ENCODE measurements around the gene PPP3CB.

The PPP3CB gene

DNA sequence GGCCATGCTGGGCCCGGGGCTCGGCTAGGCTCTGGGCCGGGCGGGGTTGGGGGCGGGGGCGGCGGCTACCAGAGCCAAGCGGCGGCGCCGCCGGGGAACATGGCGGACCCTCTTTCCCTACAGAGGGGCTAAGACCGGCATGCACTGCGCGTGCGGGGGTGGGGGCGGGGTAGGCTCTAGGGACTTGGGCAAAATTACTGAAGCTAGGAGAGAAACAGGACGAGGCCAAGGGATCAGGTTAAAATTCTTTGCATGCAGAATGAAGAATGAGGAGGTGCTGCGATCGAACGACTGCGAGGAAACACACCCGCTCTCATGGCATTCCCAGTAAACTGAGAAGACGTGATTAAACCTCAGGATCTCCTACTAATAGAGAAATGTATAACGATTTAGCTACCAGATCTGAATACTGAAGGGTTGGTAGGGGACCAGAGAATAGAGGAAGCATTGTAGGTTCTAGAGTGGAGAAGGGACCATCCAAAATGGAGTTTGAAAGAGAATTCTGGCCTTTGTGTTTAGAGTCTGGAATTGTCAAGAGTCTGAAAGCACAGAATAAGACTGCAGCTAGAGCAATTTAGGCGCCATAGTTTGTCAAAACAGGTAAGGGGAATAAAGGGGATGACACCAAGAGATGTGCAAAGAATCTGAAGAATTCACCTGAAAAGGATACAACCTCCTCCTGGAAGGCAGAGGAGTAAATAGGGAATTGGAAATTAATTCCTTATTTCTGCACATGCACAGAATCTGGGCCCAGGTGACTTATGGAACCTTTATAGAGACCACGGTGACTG, at the start of gene PPP3CB:
PPP3CB (minus strand) TSS at position 141 of the 791 bp plus-strand sequence; CDS start at position 6, 135 bp downstream.
- DNase-seq = peak; percentile 95

DNA sequence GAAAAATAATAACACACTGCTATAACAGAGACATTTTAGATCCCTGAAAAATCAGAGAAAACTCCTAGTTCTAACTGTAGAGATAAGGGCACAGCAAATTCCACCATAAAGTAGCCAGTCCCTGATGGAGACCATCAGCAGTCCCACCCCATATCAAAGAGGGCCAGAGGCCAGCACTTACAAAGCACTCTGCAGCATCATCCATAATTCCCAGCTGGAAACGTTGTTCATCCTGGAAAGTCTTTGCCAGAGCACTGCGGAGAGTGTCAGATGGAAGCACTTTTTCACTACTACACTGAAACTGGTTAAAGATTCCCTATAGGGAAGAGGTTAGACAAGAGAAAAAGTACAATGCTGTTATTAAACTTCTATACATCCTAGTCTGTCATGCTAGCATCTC, 49.5 kb upstream of the PPP3CB start:
- no peak for DNase-seq

DNA sequence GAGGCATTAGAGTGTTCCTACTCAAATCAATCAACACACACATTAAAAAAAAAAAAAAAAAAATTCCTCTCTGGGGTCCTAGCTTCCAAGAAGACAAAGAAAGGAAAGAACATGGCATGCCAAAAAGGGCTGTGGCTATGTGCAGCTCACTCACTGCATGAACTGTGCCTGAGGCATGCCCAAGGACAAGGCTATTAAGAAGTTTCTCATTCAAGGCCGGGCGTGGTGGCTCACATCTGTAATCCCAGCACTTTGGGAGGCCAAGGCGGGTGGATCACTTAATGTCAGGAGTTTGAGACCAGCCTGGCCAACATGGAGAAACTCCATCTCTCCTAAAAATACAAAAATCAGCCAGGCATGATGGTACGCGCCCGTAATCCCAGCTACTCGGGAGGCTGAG, 41.9 kb upstream of the PPP3CB start:
- no peak for DNase-seq

DNA sequence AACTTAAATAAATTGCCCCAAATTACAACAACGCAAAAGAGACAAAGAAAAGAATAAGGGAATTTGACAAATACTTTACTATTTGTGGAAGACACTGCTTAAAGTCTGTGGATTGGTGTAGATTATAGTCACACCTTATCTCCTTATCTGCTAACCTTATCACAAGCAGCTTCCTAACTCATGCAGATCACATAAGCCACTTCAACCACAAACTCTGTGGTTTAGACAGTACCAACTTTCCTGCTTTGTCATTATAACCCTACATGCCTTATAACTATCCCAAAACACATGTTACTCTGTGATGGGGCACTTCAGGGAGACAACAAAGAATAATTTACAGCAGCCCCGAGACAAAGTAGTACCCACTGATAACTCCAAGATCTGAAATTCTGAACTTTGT, 41.5 kb upstream of the PPP3CB start:
- DNase-seq = no peak

DNA sequence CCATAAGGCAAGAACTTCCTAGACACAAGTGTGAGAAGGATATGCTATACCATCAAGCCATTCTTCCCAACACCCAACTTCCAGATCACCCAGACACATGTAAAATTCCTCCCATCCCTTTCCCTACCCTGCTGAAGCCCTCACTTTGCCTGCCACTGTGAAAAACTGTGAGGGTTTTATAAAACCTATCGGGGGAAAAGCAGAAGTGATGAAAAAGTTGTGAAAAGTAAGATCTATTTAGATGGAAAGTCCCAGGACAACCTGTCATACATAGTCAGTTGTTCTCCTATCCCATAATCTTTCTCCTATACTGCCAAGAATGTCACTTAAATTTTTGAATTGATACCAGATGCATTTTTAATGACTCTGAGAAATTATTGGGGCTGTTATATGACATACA, 39.0 kb upstream of the PPP3CB start:
- no peak for DNase-seq

DNA sequence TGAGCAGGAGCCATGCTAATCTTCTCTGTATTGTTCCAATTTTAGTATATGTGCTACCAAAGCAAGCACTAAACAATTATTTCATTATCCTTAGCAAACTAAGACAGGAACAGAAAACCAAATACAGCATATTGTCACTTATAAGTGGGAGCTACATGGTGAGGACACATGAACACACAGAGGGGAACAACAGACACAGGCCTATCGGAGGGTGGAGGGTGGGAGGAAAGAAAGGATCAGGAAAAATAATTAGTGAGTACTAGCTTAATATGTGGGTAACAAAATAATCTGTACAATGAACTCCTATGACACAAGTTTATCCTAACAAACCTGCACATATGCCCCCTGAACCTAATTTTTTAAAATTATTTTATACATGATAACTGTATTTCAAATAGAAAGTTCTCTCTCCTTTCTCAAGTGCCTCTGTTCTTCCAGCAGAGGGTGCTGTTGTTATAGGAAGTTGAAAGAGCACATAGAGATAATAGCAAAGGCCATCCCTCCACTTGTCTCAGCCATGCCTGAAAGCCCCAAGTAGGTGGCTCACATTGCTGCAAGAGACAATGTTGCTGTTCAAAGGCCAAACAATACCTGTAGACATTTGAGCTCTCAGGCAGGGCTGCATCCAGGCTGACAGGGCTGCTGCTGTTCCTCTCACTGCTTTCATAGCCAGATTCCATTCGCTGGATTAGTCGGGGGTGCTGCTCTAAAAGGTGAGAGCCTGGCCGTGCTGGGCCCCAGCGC, 33.4 kb upstream of the PPP3CB start:
- peak; percentile 31 for DNase-seq

DNA sequence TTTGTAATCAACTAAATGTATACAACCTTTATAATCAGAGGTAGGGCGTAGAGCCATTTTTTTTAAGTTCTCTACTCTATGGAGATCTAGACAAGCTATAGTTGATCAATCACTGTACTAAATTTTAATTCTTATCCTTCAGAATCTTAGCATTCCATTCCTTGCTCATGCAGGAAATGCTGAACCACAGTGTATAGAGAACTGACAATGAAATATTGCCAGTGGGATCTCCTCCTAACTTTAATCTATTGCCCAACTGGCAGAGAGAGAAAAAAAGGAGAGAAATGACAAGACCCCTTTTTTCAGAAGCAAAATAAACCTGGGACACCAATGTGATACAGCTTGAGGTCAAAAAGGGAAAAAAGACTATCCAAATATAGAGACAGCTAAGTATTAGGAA, 26.4 kb upstream of the PPP3CB start:
- DNase-seq = no peak

DNA sequence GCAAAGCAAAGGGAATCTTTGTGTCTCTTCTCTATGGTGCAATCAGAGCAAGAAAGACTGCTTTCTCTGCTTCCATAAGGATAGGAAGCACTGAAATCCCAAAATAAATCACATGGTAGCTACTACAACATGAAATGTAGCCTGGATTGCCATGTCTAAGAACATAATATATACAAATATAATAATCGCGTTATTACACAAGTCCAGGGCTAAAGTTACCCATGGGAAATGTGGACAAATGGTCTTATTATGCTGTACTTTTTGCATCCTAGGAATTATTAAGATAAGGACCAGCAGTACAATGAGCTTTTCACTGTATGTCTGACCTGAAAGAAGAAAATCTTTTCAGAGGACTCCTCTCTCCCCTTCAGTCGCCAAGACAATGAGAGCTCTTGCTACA, 23.5 kb upstream of the PPP3CB start:
- no peak for DNase-seq

DNA sequence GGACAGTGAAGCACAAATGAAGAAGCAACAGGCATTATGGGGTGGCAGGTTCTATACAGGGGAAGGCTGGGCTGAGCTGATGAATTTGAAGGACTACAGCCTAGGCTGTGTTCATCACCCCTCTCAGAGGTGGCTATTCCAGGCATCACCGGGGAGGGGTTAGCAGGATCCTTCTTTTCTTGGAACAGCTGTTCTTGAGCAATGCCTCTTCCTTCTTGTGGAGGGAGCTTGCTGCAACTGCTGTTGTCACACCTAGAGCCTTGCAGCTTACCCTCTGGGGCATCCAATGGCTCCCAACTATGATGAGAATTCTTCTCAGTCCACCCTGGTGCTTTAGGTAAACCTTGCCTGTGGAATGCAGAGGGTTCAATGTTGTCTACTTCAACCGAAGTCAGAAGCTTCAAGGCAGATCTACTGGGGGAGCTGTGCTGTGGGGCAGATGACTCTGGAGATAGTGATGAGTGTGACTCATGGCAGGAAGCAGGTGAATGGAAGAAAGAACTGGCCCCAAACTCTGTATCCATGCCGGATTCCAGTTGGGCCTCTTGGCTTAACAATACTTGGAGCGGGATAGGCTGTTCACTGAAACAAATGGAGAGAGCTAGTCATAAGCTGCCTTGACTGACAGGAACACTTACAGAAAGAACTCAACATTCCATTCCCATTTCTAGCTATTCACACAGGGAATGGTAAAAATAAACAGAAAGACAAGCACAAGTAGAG, 21.5 kb upstream of the PPP3CB start:
- DNase-seq = no peak

DNA sequence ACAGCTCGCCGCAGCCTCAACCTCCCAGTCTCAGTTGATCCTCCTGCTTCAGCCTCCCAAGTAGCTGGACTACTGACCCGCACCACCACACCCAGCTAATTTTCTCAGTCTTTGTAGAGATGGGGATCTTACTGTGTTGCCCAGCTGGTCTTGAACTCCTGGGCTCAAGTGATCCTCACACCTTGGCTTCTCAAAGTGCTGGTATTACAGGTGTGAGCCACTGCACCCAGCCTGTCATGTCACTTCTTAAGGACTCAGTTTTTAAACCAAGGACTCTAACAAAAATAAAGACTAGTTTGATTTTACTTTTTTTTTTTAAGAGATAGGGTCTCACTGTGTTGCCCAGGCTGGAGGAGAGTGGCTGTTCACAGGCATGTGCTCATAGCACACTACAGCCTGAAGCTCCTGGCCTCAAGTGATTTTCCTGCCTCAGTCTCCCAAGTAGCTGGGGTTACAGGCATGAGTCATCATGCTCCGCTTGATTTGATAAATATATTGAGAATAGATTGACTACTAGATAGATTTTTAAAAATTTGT, 16.5 kb upstream of the PPP3CB start:
- no peak for DNase-seq

DNA sequence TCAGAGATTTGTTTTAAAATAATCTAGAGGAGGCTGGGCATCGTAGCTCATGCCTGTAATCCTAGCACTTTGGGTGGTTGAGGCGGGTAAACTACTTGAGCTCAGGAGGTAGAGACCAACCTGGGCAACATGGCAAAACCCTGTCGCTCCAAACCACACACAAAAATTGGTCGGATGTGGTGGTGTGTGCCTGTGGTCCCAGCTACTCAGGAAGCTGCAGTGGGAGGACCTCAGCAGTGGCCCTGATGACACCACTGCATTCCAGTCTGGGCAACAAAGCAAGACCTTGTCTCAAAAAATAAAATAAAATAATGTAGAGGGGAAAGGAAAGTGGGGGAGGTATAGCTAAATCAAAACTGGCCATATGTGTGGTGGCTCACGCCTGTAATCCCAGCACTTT, 13.9 kb upstream of the PPP3CB start:
- no peak for DNase-seq

DNA sequence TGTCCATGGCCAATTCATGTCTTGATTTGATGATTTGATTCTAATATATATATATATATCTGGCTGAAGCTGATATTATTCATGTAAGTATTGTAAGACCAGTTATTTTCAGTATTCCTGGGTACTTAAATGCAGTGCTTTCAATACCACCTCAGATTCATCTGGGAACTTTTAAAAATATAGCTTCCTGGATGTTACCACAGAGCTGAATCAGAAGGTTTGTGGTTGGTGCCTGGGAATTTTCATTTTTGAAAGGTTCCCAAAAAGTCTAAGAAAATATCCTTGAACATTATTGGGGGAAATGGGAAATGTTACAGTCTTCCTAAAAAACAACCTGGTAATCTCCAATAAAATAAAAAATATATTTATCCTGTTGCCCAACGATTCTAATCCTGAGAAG, 10.7 kb upstream of the PPP3CB start:
- no peak for DNase-seq

DNA sequence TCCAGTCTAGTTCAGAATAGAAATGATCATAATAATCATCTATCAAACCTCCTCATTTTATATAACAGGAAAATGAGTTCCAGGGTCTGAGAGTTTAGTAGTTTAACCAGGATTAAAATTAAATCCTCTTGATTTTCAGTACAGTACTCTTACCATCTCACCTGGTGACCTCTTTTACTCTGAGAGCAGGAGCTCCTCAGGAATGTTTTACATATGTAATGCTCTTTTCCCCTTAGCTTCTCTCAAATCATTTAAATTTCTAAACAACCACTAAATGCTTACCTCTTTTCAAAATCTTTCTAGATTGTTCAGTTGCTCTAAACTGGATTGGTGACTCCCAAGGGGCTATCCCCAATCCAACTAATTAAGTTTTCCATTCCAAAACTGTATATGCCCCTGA, 10.2 kb upstream of the PPP3CB start:
- DNase-seq = no peak

DNA sequence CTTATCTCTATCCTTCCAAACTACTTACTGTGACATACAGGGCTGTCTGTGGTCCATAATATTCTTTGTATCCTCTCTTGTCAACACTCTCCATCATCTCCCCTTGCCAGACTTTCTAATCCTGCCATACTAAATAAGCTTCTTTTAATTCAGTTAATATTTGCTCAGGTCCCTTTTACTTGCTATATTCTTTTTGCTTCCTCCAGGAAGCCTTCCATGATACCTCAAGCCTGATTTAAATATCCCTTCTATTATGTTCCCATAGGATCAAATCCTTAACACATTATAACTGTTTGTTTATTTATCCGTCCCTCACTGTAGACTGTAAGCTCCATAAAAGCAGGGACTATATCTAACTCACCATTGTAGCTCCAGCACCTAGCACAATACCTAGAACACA, 7.2 kb upstream of the PPP3CB start:
- no peak for DNase-seq

DNA sequence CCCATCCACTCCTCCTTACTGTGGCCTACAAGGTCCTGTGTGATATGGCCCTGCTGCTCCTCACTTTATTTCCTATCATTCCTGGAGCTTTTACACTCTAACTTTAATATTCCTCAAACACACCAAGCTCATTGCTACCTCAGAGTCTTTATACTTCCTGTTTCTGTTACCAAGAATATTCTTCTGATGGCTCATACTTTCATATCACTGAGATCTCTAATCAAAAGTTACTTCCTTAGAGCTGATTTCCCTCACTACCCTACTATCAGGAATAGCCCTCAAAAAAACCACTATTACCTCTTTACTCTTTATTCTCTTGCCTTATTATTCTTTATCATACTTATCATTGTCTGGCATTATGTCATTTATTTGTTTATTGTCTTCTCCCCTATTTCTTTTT, 5.8 kb upstream of the PPP3CB start:
- no peak for DNase-seq

DNA sequence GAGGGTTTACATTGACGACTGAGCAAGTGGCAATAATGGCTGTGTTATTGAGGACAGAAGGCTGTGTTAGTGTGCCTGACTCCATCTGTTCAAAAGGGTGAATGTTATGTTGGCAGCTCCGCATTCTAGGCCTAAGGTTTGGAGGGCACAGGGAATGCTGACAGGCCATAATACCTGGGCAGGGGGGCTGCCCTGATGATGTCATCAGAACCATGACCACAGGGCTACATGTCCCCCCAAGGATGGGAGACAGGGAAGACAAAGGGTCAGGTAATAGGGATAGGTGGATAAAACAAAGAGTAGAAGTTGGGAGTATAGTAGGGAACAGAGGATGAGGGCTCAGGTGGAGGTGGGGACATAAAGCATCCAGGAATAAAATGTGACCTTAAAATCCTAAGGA, 1.8 kb upstream of the PPP3CB start:
- DNase-seq = no peak

DNA sequence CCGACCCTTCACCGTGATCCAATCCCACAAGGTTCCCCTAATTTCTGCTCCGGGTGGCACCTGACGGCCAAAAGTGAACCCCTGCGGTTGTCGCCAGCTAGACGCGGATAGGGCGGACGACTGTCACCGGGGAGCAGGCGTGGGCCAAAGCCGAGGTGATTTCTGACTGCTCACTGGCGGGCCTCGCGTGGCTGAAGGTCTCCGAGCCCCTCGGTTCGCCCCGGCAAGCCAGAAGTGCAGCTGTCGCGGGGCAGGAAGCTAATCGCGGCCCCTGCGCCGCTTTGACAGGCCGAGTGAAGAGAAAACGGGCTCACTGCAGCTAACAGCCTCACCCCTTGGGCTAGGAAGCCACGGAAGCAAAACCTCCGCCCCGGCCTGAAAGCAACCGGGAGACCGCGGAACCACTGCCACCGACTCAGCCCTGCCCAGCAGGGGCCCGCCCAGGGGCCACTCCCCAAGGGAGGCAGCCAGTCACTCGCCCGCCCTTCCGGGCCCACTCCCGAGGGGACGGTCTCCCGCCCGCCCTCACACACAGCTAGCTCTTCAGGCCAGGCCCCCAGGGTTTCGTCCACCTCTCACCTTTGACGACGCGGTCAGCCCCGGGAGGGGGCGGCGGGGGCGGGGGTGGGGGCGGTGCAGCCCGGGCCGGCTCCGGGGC, 469 bp downstream of the PPP3CB start:
- peak; percentile 92 for DNase-seq

DNA sequence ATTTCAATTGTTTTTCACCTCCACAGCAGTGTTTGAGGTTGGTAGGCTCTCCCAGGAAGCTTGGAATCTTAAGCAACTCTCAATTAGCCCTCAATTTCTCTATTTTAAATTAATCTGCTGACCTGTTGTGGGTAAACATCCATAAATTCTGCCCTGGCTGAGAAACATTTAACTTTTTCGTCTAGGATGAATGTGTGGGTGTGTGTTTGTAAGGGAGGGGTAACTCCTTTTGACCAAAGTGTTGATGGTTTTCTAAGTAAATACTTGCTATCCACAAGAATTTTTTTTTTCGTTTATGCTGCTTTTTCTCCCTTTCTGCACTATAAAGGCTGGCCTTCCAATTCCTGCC, 973 bp downstream of the PPP3CB start:
- DNase-seq = no peak

DNA sequence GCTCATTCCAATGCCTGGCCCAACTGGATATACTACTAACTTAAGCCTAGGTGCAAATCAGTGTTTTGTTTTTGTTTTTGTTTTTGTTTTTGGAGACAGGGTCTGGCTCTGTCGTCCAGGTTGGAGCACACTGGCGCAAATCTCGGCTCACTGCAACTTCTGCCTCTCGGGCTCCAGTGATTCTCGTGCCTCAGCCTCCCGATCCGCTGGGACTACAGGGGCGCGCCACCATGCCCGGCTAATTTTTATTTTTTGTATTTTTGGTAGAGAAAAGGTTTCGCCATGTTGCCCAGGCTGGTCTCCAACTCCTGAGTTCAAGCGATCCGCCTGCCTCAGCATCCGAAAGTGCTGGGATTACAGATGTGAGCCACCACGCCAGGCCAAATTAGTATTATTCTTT, 1.6 kb downstream of the PPP3CB start:
- no peak for DNase-seq

DNA sequence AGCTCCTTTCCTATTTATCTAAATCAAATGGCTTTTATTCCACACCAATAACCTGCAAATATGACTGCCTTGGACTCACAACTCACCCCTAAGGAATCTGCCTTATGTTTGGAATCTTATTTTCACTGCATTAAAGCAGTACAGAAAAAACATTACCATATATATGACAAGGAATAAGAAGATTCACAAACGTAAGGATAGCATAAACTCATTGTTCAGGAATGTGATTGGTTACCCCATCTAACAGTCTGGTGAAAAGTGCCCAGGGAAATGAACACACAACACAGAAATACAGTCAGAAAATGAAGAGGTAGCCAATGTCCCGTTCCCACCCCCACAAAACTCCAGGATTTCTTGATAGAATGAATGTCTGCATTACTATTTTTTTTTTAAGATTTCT, 2.0 kb downstream of the PPP3CB start:
- no peak for DNase-seq

DNA sequence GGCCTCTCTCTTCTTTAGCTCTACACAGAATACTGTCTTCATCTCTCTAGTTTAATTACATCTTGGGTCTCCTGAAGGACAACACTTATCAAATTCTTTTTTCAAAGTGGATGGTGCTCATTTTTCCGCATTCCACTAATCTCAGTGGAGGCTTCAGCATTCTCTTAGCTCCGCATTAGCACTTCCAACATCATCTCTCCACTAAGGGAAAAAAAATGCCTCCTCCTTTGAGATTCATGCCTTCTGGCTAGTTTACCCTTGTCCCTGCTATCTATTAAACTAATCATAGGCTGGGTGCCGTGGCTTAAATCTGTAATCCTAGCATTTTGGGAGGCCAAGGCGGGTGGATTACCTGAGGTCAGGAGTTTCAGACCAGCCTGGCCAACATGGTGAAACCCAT, 9.2 kb downstream of the PPP3CB start:
- no peak for DNase-seq

DNA sequence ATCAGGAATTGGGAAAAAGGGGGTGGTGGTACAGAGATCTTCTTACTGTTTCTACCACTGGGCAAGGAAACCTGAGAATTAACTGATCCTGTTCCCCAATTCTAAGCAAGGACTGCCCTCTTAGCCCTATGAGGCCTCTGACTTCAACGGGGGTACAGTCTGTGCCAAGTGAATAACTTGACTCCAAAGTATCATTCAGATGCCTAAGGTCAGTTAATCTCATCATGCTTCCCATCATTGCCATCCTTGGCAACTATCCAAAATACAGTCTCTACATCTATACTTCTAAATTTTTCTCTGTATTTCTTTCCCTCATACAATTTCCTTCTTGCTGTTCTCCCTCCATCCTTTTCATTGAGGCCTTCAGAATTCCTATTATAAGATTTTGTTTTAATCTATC, 10.5 kb downstream of the PPP3CB start:
- no peak for DNase-seq

DNA sequence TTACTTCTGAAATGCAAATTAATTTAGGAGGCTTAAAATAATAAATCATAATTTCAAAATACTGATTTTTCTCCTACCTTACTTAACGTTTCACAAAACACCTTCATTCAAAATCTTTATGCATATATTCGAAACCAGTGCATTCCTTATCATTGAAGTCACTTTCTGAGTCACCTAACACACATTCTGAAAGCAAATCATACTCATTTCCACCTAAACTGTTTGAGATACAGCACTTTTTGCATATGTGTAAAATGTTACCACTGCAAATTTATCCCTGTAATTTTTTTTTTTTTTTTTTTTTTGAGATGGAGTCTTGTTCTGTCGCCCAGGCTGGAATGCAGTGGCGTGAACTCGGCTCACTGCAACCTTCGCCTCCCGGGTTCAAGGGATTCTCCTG, 15.7 kb downstream of the PPP3CB start:
- no peak for DNase-seq
